Ecto neural progenitor cell (in vitro differentiated cells): Measurements from ENCODE around the gene RSKR.
"Not testable (repeated sequence)": the region's sequence is repeated elsewhere in the genome, so short reads cannot be mapped to it uniquely, and the experiment has no call there.

Experiments used
- DNase-seq: peaks from one replicate; pipeline ENCODE4 v3.0.0-alpha.2; 2018; ENCODE audit warnings: low spot score

Gene RSKR

GRCh38 chr17:28613931-28614381 is at the start of gene RSKR:
Gene RSKR, minus strand, starts transcription at chr17:28614185. Its CDS starts 24 bp downstream, at chr17:28614161.
- no peak for DNase-seq

GRCh38 chr17:28663723-28664122 is 49.7 kb upstream of the RSKR start:
- DNase-seq = no peak

- DNase-seq = no peak
Observed at GRCh38 chr17:28662527-28662829, 48.5 kb upstream of the RSKR start.

GRCh38 chr17:28661635-28662526 is 47.9 kb upstream of the RSKR start, which contains the start of the genes SDF2 and SUPT6H:
Gene SDF2, minus strand, starts transcription at chr17:28661906. Its CDS starts 30 bp downstream, at chr17:28661876.
Gene SUPT6H, plus strand, starts transcription at chr17:28662205. Its CDS starts 11,197 bp downstream, at chr17:28673402.
- DNase-seq = peak; percentile 97

GRCh38 chr17:28659497-28659881 is 45.5 kb upstream of the RSKR start:
- not testable (repeated sequence) for DNase-seq

GRCh38 chr17:28658766-28659496 is 44.9 kb upstream of the RSKR start:
- DNase-seq = not testable (repeated sequence)

- DNase-seq = not testable (repeated sequence)
Observed at GRCh38 chr17:28658342-28658741, 44.4 kb upstream of the RSKR start.

GRCh38 chr17:28657756-28658155 is 43.8 kb upstream of the RSKR start:
- DNase-seq = no peak

- no peak for DNase-seq
Observed at GRCh38 chr17:28655160-28655559, 41.2 kb upstream of the RSKR start.

GRCh38 chr17:28648698-28649097 is 34.7 kb upstream of the RSKR start:
- DNase-seq = no peak

- DNase-seq = peak; percentile 50
Observed at GRCh38 chr17:28646039-28646754, 32.2 kb upstream of the RSKR start.

GRCh38 chr17:28645576-28645939 is 31.6 kb upstream of the RSKR start:
- DNase-seq = no peak

GRCh38 chr17:28644787-28645575 is 31.0 kb upstream of the RSKR start, which contains the start of gene BLTP2:
Gene BLTP2, minus strand, starts transcription at chr17:28645158. Its CDS starts 102 bp downstream, at chr17:28645056.
- peak; percentile 98 for DNase-seq

GRCh38 chr17:28643983-28644786 is 30.2 kb upstream of the RSKR start:
- peak; percentile 67 for DNase-seq

- DNase-seq = no peak
Observed at GRCh38 chr17:28641579-28641978, 27.6 kb upstream of the RSKR start.

GRCh38 chr17:28635506-28635905 is 21.5 kb upstream of the RSKR start:
- no peak for DNase-seq

GRCh38 chr17:28634206-28634865 is 20.4 kb upstream of the RSKR start:
- DNase-seq = no peak

- DNase-seq = no peak
Observed at GRCh38 chr17:28626818-28627217, 12.8 kb upstream of the RSKR start.

GRCh38 chr17:28624148-28624547 is 10.2 kb upstream of the RSKR start:
- no peak for DNase-seq

GRCh38 chr17:28623696-28624095 is 9.7 kb upstream of the RSKR start:
- no peak for DNase-seq
